DND-41 (cell line): Measurements from ENCODE around the gene GUCY2F.

ENCODE experiments used
- CTCF ChIP-seq: IDR thresholded peaks from 2 replicates; pipeline ENCODE4 v1.5.1; 2012; ENCODE audit warnings: borderline replicate concordance, low read length, moderate library complexity, mild to moderate bottlenecking; ENCODE audit not compliant: poor library complexity, severe bottlenecking; ENCODE audit errors: extremely low read depth
- EZH2 ChIP-seq: IDR thresholded peaks from 3 replicates; pipeline ENCODE4 v1.6.1; 2012; ENCODE audit warnings: borderline replicate concordance, low read depth, mild to moderate bottlenecking, moderate library complexity, low read length, inconsistent platforms; ENCODE audit not compliant: severe bottlenecking

GRCh38 chrX:109481986-109482385, at the start of gene GUCY2F:
- TF ChIP-seq CTCF (no peak), EZH2 (no peak)
